B cell (primary cell): ENCODE results near the gene VSIG10L2. TPM values are rescaled to one million over a fixed set of nuclear protein-coding genes. Genes with fewer than 3 reads are reported as not detected.

ENCODE experiments used
- ATAC-seq: fragments of 200-7000 bp; cut with Tn5 transposase; one replicate; pipeline ENCODE4 v1.10.0; 2021; ENCODE audit warnings: low read depth, mild to moderate bottlenecking, moderate number of reproducible peaks, moderate library complexity
- CTCF ChIA-PET: fragments of 350-600 bp; sonication (Branson Sonifier 250); formaldehyde crosslinking; loops from one replicate; lab custom pipeline; 2021; ENCODE audit warnings: antibody characterized with exemption, inconsistent platforms; lab: Charles Lee
- POLR2A ChIA-PET: fragments of 350-600 bp; sonication (Branson Sonifier 250); formaldehyde crosslinking; loops from one replicate; lab custom pipeline; 2021; ENCODE audit warnings: antibody characterized with exemption; lab: Charles Lee
- DNase-seq: peaks from one replicate; pipeline ENCODE4 v3.0.0; 2013
- H2AFZ ChIP-seq: 2 replicates; pipeline ENCODE4 v1.6.1; 2012; ENCODE audit warnings: mild to moderate bottlenecking, low read depth, low read length; ENCODE audit not compliant: insufficient read depth, poor library complexity, severe bottlenecking
- H3K27ac ChIP-seq, 2 donors: 1 replicate in 1 of 2; 2 replicates in 1 of 2; pipeline ENCODE4 v1.5.1; 2012 to 2013; ENCODE audit warnings: low read length in 2 of 2, mild to moderate bottlenecking in 2 of 2, moderate library complexity in 1 of 2
- H3K27me3 ChIP-seq, 4 experiments: fragments of 200-600 bp in 1 of 4; sonication (generic) in 1 of 4; replicated peaks in 1 of 4; 1 replicate in 2 of 4; 2 replicates in 2 of 4; pipeline versions ENCODE4 v1.6.1 to v1.7.0; 2013 to 2016; ENCODE audit warnings: low read length in 3 of 4, mild to moderate bottlenecking in 2 of 4, mixed read lengths in 1 of 4, moderate library complexity in 1 of 4; ENCODE audit not compliant: insufficient read depth in 4 of 4, control insufficient read depth in 3 of 4; ENCODE audit errors: control extremely low read depth in 1 of 4
- H3K36me3 ChIP-seq, 2 experiments: replicated peaks in 1 of 2; 1 replicate in 1 of 2; 2 replicates in 1 of 2; pipeline versions ENCODE4 v1.6.1 to v1.7.1; 2013; ENCODE audit warnings: low read length in 1 of 2; ENCODE audit not compliant: insufficient read depth in 2 of 2, control insufficient read depth in 1 of 2; ENCODE audit errors: control extremely low read depth in 1 of 2, extremely low read depth in 1 of 2
- H3K4me1 ChIP-seq, 2 donors: fragments of 200-600 bp in 1 of 2; sonication (generic) in 1 of 2; 1 replicate in 1 of 2; 2 replicates in 1 of 2; pipeline versions ENCODE4 v1.5.1 to v1.6.1; 2013 to 2017; ENCODE audit warnings: low read length in 2 of 2; ENCODE audit not compliant: control insufficient read depth in 2 of 2, insufficient read depth in 2 of 2
- H3K4me2 ChIP-seq: replicated peaks from 2 replicates; pipeline ENCODE3; 2012; ENCODE audit warnings: mild to moderate bottlenecking, low read depth, low read length; ENCODE audit not compliant: poor library complexity, severe bottlenecking
- H3K4me3 ChIP-seq, 5 experiments: fragments of 200-600 bp in 1 of 5; sonication (generic) in 1 of 5; 1 replicate in 3 of 5; 2 replicates in 2 of 5; pipeline versions ENCODE4 v1.5.1 to v1.7.0; 2011 to 2016; ENCODE audit warnings: low read length in 4 of 5, mild to moderate bottlenecking in 4 of 5, low read depth in 2 of 5, control low read depth in 1 of 5, moderate library complexity in 1 of 5; ENCODE audit not compliant: insufficient read depth in 1 of 5; ENCODE audit errors: control extremely low read depth in 1 of 5, extremely low read depth in 1 of 5
- H3K79me2 ChIP-seq: fragments of 200-600 bp; sonication (generic); one replicate; pipeline ENCODE4 v1.6.0; 2016; ENCODE audit warnings: low read length; ENCODE audit not compliant: control insufficient read depth, insufficient read depth
- H3K9ac ChIP-seq: fragments of 200-600 bp; sonication (generic); 2 replicates; pipeline ENCODE4 v1.6.1; 2017; ENCODE audit warnings: mild to moderate bottlenecking, low read length, moderate library complexity
- H3K9me3 ChIP-seq, 3 donors: one replicate each; pipeline versions ENCODE4 v1.6.1 to v1.7.1; 2013; ENCODE audit warnings: low read length in 2 of 3; ENCODE audit not compliant: control insufficient read depth in 2 of 3, insufficient read depth in 1 of 3; ENCODE audit errors: control extremely low read depth in 1 of 3
- H4K20me1 ChIP-seq: 2 replicates; pipeline ENCODE4 v1.6.0; 2012; ENCODE audit warnings: mild to moderate bottlenecking, low read length; ENCODE audit not compliant: insufficient read depth, control insufficient read depth, poor library complexity, severe bottlenecking
- H3K27ac Mint-ChIP-seq: one replicate; pipeline ENCODE4 v1.8.0; 2021; ENCODE audit warnings: mixed read lengths
- H3K27me3 Mint-ChIP-seq: one replicate; pipeline ENCODE4 v1.8.0; 2021; ENCODE audit warnings: mixed read lengths
- H3K4me1 Mint-ChIP-seq: one replicate; pipeline ENCODE4 v1.8.0; 2021; ENCODE audit warnings: mixed read lengths
- H3K4me3 Mint-ChIP-seq: one replicate; pipeline ENCODE4 v1.8.0; 2021; ENCODE audit warnings: mixed read lengths
- H3K9me3 Mint-ChIP-seq: one replicate; pipeline ENCODE4 v1.8.0; 2022; ENCODE audit warnings: mixed read lengths; ENCODE audit not compliant: insufficient read depth
- CTCF ChIP-seq: fragments of 200-600 bp; IDR thresholded peaks from one replicate; pipeline ENCODE4 v1.8.0; 2022; ENCODE audit warnings: antibody characterized with exemption, mild to moderate bottlenecking
- EZH2 ChIP-seq: IDR thresholded peaks from 2 replicates; pipeline ENCODE4 v1.6.1; 2012; ENCODE audit warnings: borderline replicate concordance, low read depth, mild to moderate bottlenecking, moderate library complexity, low read length; ENCODE audit not compliant: insufficient read depth, poor library complexity, severe bottlenecking
- WGBS: methylation state at CpG from one replicate; pipeline ENCODE4 v1.1.5; 2013; ENCODE audit warnings: missing lambda C conversion rate; ENCODE audit not compliant: insufficient coverage; 5-methylcytosine and 5-hydroxymethylcytosine counted together
- intact Hi-C: fragments of 100-400 bp; cut with micrococcal nuclease; formaldehyde crosslinking; loops from one replicate; pipeline ENCODE4 v1.10.0; 2022
- polyA plus RNA-seq: library from polyadenylated mRNA; depleted of rRNA; stranded (reverse); fragments of >200 nt; gene quantifications from 2 replicates; pipeline ENCODE4 v1.2.3, GENCODE V29; 2012
- total RNA-seq, 2 donors: library from RNA; stranded (reverse); fragments of 120-200 nt in 1 of 2; gene quantifications; 1 replicate in 1 of 2; 2 replicates in 1 of 2; pipeline versions ENCODE4 v1.2.3 to v1.2.4, GENCODE V29; 2013 to 2022

Gene VSIG10L2
- total and polyA plus RNA-seq, 2 donors (not counting 1 experiment from before 2014, with no cell fraction given) = not detected

GRCh38 chr11:125978778-125979407, 33.0 kb downstream of the VSIG10L2 start:
- Histone ChIP-seq H4K20me1 (no peaks in the 10 kb centered on the region), H2AFZ (no peak overlapping the region), H3K4me2 (no peak overlapping the region), H3K4me3 (no peak overlapping the region), H3K9ac (no peak overlapping the region), H3K4me1 (no peaks in the 10 kb centered on the region), H3K36me3 (no peaks in the 10 kb centered on the region), H3K9me3 (no peaks in the 10 kb centered on the region), H3K27me3 (no peaks in the 10 kb centered on the region), H3K27ac (no peak overlapping the region), H3K79me2 (no peaks in the 10 kb centered on the region)
- intact Hi-C loops = no loop called here
- ChIA-PET POLR2A (no interaction called here), CTCF (no interaction called here)
- Mint-ChIP-seq H3K27ac (no peak overlapping the region), H3K9me3 (no peaks in the 10 kb centered on the region), H3K27me3 (peaks cover 7% of the 10 kb centered on the region), H3K4me3 (no peak overlapping the region), H3K4me1 (no peaks in the 10 kb centered on the region)
- ATAC-seq (no peak), DNase-seq (no peak)
- 80% methylated on average over 1 of the region's 3 CpGs for WGBS
- TF ChIP-seq CTCF = no peak
- no peak for TF ChIP-seq EZH2

- Histone ChIP-seq H3K9ac (no peak overlapping the region), H3K27me3 (no peaks in the 10 kb centered on the region), H2AFZ (no peak overlapping the region), H3K9me3 (no peaks in the 10 kb centered on the region), H3K4me2 (no peak overlapping the region), H3K4me3 (no peak overlapping the region), H3K4me1 (no peaks in the 10 kb centered on the region), H3K36me3 (no peaks in the 10 kb centered on the region), H3K27ac (no peak overlapping the region), H4K20me1 (no peaks in the 10 kb centered on the region), H3K79me2 (no peaks in the 10 kb centered on the region)
- DNase-seq (no peak), ATAC-seq (no peak)
- Mint-ChIP-seq H3K9me3 (no peaks in the 10 kb centered on the region), H3K4me1 (no peaks in the 10 kb centered on the region), H3K27ac (no peak overlapping the region), H3K27me3 (peaks cover 7% of the 10 kb centered on the region), H3K4me3 (no peak overlapping the region)
- intact Hi-C loops = no loop called here
- POLR2A ChIA-PET = no interaction called here
- TF ChIP-seq CTCF (no peak), EZH2 (no peak)
- CTCF ChIA-PET = no interaction called here
- WGBS = no CpG with 5 or more reads among the region's 3 CpGs
Measured at GRCh38 chr11:125979511-125979910, 33.7 kb downstream of the VSIG10L2 start.
